Hepatocyte (in vitro differentiated cells): ENCODE results near the gene SLC35D2. TPM values are rescaled to one million over a fixed set of nuclear protein-coding genes. Genes with fewer than 3 reads are reported as not detected.

ENCODE experiments used
- DNase-seq: peaks from one replicate; pipeline ENCODE4 v3.0.0-alpha.2; 2016; ENCODE audit warnings: low spot score
- H2AFZ ChIP-seq: fragments of 200-600 bp; sonication (generic); 2 replicates; pipeline ENCODE4 v1.6.0; 2016; ENCODE audit warnings: antibody characterized with exemption, mild to moderate bottlenecking
- H3K27ac ChIP-seq: fragments of 200-600 bp; sonication (generic); 2 replicates; pipeline ENCODE4 v1.5.1; 2016; ENCODE audit warnings: mild to moderate bottlenecking
- H3K27me3 ChIP-seq: fragments of 200-600 bp; sonication (generic); 2 replicates; pipeline ENCODE4 v1.6.1; 2016
- H3K36me3 ChIP-seq: fragments of 200-600 bp; sonication (generic); replicated peaks from 2 replicates; pipeline ENCODE4 v1.5.1; 2016; ENCODE audit warnings: low read depth; ENCODE audit not compliant: insufficient read depth
- H3K4me1 ChIP-seq: fragments of 200-600 bp; sonication (generic); 2 replicates; pipeline ENCODE4 v1.5.1; 2016; ENCODE audit warnings: mild to moderate bottlenecking, moderate library complexity; ENCODE audit not compliant: insufficient read depth
- H3K4me2 ChIP-seq: fragments of 200-600 bp; sonication (generic); 2 replicates; pipeline ENCODE4 v1.6.0; 2016
- H3K4me3 ChIP-seq: fragments of 200-600 bp; sonication (generic); 2 replicates; pipeline ENCODE4 v1.5.1; 2016; ENCODE audit warnings: mild to moderate bottlenecking
- H3K79me2 ChIP-seq: fragments of 200-600 bp; sonication (generic); 2 replicates; pipeline ENCODE4 v1.6.0; 2017; ENCODE audit warnings: mild to moderate bottlenecking
- H3K9me2 ChIP-seq: fragments of 200-600 bp; sonication (generic); replicated peaks from 2 replicates; pipeline ENCODE4 v1.6.0; 2017; ENCODE audit warnings: mild to moderate bottlenecking; ENCODE audit not compliant: insufficient read depth
- H3K9me3 ChIP-seq: fragments of 200-600 bp; sonication (generic); 2 replicates; pipeline ENCODE4 v1.5.1; 2016; ENCODE audit warnings: low read depth, mild to moderate bottlenecking
- H4K20me1 ChIP-seq: fragments of 200-600 bp; sonication (generic); 2 replicates; pipeline ENCODE4 v1.6.0; 2016; ENCODE audit warnings: mild to moderate bottlenecking; ENCODE audit not compliant: insufficient read depth, poor library complexity, severe bottlenecking
- EZH2 ChIP-seq: fragments of 200-600 bp; sonication (generic); IDR thresholded peaks from 2 replicates; pipeline ENCODE4 v1.6.1; 2016; ENCODE audit warnings: antibody characterized with exemption, mild to moderate bottlenecking, borderline replicate concordance
- EZH2phosphoT487 ChIP-seq: fragments of 200-600 bp; sonication (generic); IDR thresholded peaks from one replicate; pipeline ENCODE4 v1.6.1; 2018; ENCODE audit warnings: antibody characterized with exemption, mild to moderate bottlenecking, low read depth, moderate library complexity; ENCODE audit not compliant: unreplicated experiment, severe bottlenecking
- WGBS: methylation state at CpG from one replicate; pipeline ENCODE4 v1.1.6; 2016; ENCODE audit warnings: low lambda C conversion rate; ENCODE audit errors: missing lambda C conversion rate; 5-methylcytosine and 5-hydroxymethylcytosine counted together
- polyA plus RNA-seq: library from polyadenylated mRNA; unstranded; fragments of >200 nt; fragmentation: Nextera tagmentation; extraction: Ambion mirVana; gene quantifications from 2 replicates; pipeline ENCODE4 v1.2.1, GENCODE V29; 2016
- total RNA-seq: library from RNA; depleted of rRNA; stranded (reverse); fragments of >200 nt; gene quantifications from 2 replicates; pipeline ENCODE4 v1.2.3, GENCODE V29; 2014
- TF ChIP-seq, protein P1 (sequence below): fragments of 200-600 bp; sonication (generic); IDR thresholded peaks from 2 replicates; pipeline ENCODE4 v1.5.1; 2016; ENCODE audit warnings: antibody characterized with exemption, mild to moderate bottlenecking; ENCODE audit not compliant: poor library complexity

Gene SLC35D2
- total and polyA plus RNA-seq, 2 experiments from 2014 or later, result 77.7 to 87.5 TPM

DNA sequence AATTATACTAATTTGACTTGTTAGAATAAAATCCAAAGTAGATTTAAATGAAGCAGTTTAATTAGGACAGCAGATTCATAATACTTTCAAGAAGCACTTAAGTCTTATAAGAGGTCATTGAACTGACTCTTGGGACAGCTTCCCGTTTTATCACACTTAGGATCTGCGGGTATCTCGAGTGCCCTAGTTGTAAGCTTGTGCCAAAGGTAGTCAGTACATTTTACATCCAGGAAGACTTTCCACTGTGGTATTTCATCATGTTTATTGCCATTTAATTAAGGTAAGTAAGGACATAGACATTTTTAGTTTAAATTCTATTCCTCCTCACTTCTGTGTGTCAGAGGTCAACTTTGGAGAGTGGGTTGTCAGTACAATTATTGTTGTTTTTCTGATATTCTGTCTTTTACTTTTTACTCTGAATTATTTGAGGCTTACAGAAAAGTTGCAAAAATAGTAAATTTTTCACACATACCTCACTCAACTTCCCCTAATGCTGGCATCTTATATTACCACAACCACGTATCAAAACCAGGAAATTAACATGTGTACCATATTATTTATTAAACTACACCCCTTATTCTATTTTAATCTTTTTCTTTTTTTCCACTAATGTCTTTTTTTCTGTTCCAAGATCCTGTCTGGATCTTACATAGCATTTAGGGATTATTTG is 42.1 kb upstream of the SLC35D2 start:
- Histone ChIP-seq H2AFZ (no peak overlapping the region), H3K4me3 (no peak overlapping the region), H3K4me1 (peaks cover 7% of the 10 kb centered on the region), H3K4me2 (no peak overlapping the region), H3K9me2 (no peaks in the 10 kb centered on the region), H3K9me3 (no peaks in the 10 kb centered on the region), H4K20me1 (no peaks in the 10 kb centered on the region), H3K79me2 (no peaks in the 10 kb centered on the region), H3K36me3 (no peaks in the 10 kb centered on the region), H3K27me3 (no peaks in the 10 kb centered on the region), H3K27ac (no peak overlapping the region)
- DNase-seq, result no peak
- no peak for TF ChIP-seq EZH2phosphoT487
- TF ChIP-seq, protein P1, sequence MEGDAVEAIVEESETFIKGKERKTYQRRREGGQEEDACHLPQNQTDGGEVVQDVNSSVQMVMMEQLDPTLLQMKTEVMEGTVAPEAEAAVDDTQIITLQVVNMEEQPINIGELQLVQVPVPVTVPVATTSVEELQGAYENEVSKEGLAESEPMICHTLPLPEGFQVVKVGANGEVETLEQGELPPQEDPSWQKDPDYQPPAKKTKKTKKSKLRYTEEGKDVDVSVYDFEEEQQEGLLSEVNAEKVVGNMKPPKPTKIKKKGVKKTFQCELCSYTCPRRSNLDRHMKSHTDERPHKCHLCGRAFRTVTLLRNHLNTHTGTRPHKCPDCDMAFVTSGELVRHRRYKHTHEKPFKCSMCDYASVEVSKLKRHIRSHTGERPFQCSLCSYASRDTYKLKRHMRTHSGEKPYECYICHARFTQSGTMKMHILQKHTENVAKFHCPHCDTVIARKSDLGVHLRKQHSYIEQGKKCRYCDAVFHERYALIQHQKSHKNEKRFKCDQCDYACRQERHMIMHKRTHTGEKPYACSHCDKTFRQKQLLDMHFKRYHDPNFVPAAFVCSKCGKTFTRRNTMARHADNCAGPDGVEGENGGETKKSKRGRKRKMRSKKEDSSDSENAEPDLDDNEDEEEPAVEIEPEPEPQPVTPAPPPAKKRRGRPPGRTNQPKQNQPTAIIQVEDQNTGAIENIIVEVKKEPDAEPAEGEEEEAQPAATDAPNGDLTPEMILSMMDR, result no peak
- no peak for TF ChIP-seq EZH2
- WGBS, result 85% methylated on average over 4 of the region's 4 CpGs

DNA sequence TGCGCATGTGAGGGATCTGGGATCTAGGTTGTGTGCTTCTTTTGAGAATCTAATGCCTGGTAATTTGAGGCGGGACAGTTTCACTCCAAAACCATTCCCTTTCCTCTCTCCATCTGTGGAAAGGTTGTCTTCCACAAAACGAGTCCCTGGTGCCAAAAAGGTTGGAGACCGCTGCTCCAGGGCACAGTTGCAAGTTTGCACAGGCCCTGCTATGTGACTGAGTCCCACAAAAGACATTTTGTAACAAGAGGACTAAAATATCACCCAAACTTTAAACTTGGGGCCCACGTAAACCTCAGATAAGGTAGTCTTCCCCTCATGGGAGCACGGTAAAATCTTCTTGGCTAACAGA is 40.5 kb upstream of the SLC35D2 start:
- Histone ChIP-seq H3K4me1 (peaks cover 13% of the 10 kb centered on the region), H3K4me2 (no peak overlapping the region), H3K27me3 (no peaks in the 10 kb centered on the region), H4K20me1 (no peaks in the 10 kb centered on the region), H2AFZ (no peak overlapping the region), H3K9me2 (no peaks in the 10 kb centered on the region), H3K27ac (no peak overlapping the region), H3K36me3 (no peaks in the 10 kb centered on the region), H3K9me3 (no peaks in the 10 kb centered on the region), H3K79me2 (no peaks in the 10 kb centered on the region), H3K4me3 (no peak overlapping the region)
- no peak for TF ChIP-seq EZH2phosphoT487
- TF ChIP-seq EZH2, result no peak
- TF ChIP-seq, protein P1, result no peak
- 82% methylated on average over 6 of the region's 6 CpGs for WGBS
- DNase-seq, result no peak

DNA sequence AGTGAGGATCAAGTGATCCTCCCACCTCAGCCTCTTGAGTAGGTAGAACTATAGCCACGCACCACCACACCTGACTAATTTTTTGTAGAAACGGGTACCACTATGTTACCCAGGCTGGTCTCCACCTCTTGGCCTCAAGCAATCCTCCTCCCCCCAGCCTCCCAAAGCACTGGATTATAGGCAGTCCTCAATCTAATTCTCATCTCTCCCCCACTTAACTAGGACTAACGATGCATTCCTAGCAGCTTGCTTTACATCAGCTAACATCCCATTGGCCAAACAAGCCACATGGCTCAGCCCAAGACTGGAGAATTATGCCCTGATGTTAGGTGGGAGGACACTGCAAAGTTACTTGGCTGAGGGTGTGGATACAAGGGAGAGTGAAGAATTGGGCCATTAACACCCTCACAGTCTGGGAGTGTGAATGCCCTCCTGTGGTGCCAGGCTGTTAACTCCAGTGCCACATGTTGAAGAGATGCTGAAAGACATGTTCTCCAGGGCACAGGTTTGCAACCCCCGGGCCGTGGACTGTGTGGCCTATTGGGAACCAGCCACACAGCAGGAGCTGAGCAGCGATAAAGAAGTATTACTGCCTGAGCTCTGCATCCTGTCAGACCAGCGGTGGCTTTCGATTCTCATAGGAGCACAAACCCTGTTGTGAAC is 39.9 kb upstream of the SLC35D2 start:
- Histone ChIP-seq H3K4me1 (peaks cover 13% of the 10 kb centered on the region), H3K9me2 (no peaks in the 10 kb centered on the region), H3K79me2 (no peaks in the 10 kb centered on the region), H4K20me1 (no peaks in the 10 kb centered on the region), H3K27ac (no peak overlapping the region), H3K27me3 (no peaks in the 10 kb centered on the region), H3K9me3 (no peaks in the 10 kb centered on the region), H2AFZ (no peak overlapping the region), H3K36me3 (no peaks in the 10 kb centered on the region), H3K4me2 (no peak overlapping the region), H3K4me3 (no peak overlapping the region)
- WGBS, result 65% methylated on average over 8 of the region's 8 CpGs
- DNase-seq, result no peak
- TF ChIP-seq EZH2 (no peak), EZH2phosphoT487 (no peak)
- TF ChIP-seq, protein P1, result no peak
